ENCODE results near the gene ABO.
"Not testable (repeated sequence)": the region's sequence is repeated elsewhere in the genome, so short reads cannot be mapped to it uniquely, and the experiment has no call there.

The ABO gene

GRCh38 chr9:133242991-133243390 is 32.0 kb downstream of the ABO start:
- DNase-seq (ENCODE audit: low spot score), result no peak

GRCh38 chr9:133242241-133242640 is 32.8 kb downstream of the ABO start:
- DNase-seq (ENCODE audit: low spot score), result no peak

DNA sequence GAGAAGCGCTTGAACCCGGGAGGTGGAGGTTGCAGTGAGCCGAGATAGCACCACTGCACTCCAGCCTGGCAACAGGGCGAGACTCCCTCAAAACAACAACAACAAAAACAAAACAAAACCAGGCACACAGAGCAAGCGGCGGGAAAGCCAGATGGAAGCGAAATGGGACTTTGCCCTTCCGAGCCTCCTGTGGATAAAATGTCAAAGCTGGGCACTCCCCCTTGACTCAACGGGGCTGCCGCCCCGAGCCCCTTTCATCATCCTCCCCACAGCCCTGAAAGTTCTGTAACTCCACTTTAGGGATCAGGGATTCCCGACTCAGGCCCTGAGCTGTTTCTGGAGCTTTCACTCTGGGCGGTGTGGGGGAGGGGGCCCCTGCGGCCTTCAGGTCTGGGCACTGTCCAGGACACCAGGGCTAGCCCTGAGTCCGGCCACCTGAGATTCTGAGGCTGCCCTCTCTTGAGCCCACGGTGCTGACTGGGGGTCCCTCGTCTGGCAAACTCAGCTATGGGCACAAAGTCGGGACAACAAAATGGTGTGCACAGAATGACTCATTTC is 35.4 kb downstream of the ABO start:
- no peak for DNase-seq (ENCODE audit: low spot score)

DNA sequence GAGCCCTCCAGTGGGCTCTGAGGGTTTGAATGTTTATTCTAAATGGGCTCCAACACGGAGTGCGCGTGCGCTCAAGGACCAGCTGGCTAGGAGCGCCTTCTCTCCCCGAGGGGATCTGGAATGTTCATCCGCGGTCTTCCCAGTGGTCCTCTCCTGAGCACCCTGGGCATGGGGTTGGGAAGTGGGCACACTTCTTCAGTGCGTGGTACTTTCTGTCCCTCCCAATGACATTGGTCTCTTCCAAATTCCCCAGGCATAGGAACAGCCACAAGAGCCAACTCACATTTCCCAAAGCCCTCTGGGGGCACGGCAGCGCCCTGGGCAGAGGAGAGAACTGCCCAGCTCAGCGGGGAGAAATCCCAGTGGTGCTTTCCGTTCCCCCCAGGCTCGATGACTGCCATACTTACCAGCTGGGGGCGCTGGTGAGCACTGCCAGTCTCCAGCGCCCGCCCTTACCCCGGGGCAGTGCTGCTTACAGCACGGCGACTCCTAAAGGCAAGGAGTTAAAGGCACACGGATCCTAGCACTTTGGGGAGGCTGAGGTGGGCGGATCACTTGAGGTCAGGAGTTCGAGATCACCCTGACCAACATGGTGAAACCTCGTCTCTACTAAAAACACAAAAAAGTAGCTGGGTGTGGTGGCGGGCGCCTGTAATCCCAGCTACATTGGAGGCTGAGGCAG is 36.0 kb downstream of the ABO start:
- peak; percentile 79 for DNase-seq (ENCODE audit: low spot score)

DNA sequence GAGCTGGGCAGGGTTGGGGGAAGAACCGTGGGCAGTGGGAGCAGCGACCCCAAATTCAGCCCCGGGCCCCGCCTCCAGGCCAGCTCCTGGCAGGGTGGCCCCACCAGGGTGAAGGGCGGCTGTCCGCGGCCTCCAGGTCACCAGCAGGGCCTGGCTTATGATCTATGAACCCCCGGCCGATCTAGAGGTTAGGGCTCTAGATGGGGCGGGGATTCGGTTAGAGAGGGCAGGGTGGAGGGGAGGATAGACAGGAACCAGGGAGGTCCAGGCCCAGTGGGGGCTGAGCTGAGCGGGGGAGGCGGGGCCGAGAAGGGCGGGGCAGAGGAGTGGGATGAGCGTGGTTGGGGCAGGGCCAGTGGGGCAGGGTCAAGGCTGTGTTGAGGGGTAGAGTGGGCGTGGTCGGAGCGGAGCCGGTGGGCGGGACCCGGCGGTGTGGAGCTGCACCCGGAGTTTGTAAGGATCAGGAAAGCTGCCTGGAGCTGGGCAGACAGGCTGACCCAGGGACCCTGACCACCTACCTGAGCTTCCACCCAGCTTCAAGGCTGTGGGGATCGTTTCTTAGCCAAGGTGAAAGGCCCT is 36.6 kb downstream of the ABO start:
- peak; percentile 26 for DNase-seq (ENCODE audit: low spot score)

DNA sequence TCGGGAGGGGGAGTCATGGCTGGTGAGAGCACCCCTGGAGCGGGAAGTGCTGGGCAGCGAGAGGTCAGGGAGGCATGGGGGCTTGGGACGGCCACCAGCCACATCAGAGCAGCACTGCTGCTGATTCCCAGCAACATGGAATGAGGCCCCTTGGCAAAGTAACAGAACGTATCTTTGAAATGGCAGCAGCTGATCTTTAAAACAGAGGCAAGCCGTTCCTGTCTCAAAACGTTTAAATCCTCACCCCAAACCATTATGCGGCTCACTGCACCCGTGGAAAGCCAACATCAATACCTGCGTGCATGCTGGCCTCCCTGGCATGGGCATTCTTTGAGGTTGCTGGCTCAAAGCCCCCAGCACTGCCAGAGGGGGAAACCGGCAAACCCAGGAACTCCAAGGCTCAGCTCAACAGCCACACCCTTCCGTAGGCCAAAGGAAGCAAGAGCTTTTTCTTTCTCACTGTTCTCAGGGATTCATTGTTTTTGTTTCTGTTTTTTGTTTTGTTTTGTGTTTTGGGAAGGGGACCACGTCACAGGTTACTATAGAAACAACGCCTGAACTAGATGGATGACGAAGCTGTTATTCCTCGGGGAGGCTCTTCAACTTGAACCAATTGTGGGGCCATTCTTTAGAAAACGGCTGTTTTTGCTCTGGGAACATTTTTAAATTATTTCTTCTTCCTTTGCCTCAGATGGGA is 37.8 kb downstream of the ABO start:
- DNase-seq (ENCODE audit: low spot score), result peak; percentile 57

- DNase-seq (ENCODE audit: low spot score), result not testable (repeated sequence)
These were observed 38.5 kb downstream of the ABO start for GRCh38 chr9:133236291-133237034.

DNA sequence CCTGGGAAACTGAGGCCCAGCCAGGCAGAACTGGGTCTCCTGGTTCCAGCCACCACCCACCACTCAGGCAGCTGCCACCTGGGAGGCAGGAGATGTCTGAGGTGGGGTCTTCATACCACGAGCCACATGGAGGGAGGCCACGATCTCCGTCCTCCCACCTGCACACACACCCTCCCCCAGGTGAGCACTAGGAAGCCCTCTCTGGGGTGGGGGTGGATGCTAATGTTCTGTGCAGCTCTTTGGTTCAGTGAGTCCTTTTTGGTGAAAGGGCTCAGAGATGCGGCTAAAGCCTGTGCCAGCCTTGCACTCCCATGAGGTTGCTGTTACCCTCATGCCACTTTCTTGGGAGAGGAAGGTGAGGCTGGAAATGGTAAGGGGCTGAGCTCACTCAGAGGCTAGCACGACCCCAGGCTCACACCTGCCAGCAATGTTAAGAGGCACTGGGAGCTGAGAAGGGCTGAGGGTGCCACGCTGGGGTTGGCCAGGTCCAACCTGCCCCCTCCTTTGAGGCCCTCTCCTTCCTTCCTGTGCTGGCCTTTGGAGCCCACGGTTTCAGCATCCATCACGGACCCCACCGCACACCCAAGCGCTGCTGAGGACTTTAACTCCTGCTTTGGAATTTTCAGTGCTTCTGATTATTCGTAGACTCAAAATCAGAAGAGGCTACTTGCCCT is 39.3 kb downstream of the ABO start:
- DNase-seq (ENCODE audit: low spot score), result no peak

DNA sequence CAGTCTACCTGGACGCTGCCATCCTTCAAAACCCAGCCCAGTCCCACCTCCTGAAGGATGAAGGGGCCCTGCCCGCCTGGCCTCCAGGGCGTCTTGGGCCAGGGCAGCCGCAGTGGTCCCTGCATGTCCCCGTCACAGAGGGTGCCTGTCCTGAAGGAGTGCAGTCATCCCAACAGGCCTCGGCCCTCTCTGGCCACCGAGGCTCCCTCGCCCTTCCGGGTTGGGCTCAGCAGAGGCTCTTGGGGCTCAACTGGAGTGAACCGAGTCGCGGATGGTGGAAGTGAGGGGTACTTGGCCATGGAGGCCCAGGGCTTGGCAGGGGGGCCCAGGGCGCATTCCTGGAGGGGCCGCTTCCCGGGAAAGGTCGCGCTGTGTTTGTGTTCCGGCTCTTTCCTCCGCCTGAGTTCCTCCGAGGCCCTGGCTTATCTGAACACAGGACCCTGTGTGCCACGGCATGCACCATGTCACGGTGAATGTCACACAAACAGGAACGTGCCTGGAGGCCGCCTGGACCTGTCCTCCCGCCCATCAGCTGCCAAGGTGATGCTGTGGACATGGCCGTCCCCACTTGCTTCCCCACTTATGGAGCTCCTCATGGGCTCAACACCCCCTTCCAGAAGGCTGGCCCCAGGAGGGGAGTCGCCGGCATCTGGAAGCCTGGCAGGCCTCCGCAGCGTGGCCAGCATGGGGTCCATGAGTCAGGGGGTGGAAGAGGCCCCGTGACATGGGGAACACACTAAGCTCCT is 40.3 kb downstream of the ABO start:
- DNase-seq (ENCODE audit: low spot score), result no peak

DNA sequence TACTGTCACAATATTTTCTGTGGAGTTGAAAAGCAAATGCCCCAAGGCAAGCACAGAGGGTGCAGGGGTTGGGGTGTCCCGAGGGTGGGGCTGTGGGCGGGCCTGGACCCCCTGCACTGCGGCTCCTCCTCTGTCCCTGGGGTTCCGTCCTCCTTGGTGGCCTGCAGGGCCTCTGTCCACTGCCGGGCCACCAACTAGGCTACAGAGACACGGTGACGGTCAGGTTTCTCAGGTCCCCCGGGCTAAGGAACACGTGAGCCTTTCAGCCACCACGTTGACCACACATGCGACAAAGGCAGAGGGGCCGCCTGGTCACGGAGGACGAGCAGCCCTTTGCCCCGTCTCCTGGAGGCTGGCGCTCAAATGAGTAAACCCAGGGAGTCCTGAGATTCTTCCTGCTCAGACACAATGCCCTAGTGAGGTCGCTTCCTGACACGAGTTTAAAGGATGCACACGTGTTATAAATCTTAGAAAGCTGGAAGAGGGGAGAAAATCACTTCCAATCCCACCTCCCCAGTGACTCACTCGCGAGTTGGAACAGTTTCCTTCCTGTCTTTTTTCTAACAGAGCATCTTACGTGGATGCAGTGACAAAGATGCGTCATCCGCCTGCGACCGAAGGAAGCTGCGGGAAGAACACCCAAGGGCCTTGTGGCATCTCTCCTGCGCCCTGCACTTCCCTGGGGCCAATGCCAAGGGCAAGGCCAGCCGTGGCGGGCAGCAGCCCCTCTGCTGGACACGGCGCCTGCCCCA is 41.1 kb downstream of the ABO start:
- DNase-seq (ENCODE audit: low spot score), result no peak

- DNase-seq (ENCODE audit: low spot score), result not testable (repeated sequence)
These were observed 43.0 kb downstream of the ABO start for GRCh38 chr9:133231934-133232568.

GRCh38 chr9:133230514-133230913 is 44.5 kb downstream of the ABO start:
- DNase-seq (ENCODE audit: low spot score), result not testable (repeated sequence)

DNA sequence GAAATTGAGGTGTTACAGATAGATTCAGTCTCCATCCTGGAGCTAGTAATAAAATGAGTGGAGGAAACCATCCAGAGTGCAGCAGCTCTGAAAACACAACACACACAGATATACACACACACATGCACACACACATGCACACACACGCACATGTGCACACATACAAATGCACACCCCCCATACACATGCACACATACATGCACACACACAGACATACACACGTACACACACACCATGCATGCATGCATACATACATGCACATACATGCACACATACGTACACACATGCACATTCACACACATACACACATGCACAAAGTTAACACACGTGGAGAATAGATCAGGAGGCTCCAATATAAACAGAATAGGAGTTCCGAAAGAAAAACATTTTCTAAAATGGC is 44.9 kb downstream of the ABO start:
- no peak for DNase-seq (ENCODE audit: low spot score)

DNA sequence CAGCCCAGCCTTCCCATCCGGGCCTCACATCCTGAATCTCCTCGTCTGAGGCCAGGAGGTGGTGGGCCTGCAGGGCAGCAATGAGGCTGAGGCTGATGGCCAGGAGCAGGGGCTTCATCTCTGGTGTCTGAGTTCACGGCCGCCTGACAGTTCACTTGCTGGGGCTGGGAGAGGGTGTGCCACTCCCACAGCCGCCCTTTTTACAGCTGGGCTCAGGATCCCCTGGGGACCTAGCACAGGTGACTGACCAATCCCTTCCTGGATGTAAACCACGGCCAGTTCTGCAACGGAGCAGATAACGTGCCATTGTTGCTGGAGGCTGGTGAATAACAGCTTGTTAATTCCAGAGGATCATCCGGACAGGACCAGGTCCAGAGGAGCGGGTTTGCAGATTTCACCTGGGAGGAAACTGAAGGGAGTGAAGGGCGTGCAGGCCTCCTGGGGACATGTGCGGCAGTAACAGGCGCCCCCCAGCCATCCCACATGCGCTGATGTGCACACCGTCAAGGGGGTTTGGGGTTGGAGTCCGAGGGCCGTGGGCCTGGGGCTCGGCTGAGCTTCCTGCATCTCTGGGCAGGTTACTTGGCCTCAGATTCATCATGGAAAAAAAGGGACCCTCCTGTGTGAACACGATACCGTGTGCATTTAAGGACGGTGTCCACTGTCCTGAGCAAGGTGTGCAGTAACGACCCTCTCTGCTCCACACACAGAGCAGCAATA is 46.4 kb downstream of the ABO start:
- not testable (repeated sequence) for DNase-seq (ENCODE audit: low spot score)

DNA sequence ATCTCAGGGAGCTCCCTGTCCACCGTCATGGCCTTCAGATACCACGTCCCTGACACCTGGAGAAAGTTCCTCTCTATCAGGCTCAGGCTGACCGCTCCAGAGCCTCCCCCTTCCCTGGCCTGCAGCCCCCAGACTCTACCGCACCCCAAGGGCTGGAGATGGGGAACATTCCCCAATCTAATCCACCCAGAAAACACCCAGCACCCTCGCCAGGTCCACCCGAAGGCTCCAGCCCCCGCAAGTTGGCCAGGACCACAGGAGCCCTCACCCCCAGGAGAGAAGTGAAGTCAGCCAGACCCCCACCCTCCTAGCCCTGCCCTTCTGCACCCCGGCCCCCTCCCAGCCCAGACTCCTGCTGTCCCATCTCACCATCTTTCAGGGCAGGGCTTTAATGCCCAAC is 47.0 kb downstream of the ABO start:
- DNase-seq (ENCODE audit: low spot score), result not testable (repeated sequence)

GRCh38 chr9:133227242-133227860 is 47.6 kb downstream of the ABO start:
- DNase-seq (ENCODE audit: low spot score), result no peak

DNA sequence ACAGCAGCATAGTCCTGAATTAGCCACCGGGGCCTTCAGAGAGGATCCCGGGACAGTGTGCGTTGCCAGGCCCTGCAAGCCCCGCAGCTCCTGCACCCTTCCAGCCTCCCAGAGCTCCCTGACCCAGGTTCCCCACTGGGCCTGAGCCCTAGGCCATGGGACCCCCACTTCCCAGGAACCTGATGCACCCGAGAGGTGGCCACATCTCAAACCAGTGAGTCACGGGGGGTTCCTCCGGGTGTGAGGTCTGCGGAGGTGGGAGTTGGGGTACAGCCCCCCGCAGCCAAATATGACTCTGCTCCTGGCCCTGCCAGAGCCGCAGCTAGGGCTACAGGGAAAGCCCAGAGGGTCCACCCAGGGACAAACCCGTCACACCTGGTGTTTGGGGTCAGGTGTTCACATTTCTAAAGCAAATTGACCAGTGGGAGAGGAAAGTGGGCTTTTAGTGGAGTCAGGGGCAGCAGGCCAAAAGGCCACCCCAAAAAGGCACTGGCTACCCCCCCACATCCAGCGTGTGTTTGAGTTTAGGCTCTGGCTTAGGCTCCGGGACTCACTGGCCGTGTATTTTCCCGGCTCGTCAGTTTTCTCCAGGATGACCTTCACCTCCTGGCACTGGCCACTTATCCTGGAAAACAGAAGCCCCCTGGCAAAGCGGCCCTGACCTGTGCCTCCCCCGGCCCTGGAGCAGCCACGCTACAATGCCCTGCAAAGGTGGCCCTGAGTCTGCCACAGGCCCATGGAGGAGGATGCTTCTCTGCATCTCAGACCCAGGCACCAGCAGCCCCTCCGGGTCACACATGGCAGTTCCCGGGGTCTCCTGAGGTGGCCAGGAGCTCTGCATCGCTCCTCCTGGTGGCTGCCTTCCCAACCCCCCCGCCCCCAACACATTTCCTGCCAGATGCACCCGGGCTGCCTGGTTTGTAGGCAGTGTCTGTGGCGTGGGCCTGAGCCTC is 48.5 kb downstream of the ABO start:
- no peak for DNase-seq (ENCODE audit: low spot score)
